H9 (cell line): Measurements from ENCODE around the gene SPATA22. TPM values are rescaled to one million over a fixed set of nuclear protein-coding genes. Genes with fewer than 3 reads are reported as not detected.
"Not testable (repeated sequence)": the region's sequence is repeated elsewhere in the genome, so short reads cannot be mapped to it uniquely, and the experiment has no call there.

Experiments
- DNase-seq: peaks from one replicate; pipeline ENCODE4 v3.0.0-alpha.2; 2017
- H2AFZ ChIP-seq: one replicate; pipeline ENCODE4 v1.6.1; 2013; ENCODE audit warnings: mild to moderate bottlenecking, low read length, control low read depth, moderate library complexity
- H2AK5ac ChIP-seq: 2 replicates; pipeline ENCODE4 v1.6.1; 2013; ENCODE audit warnings: low read length, control low read depth, mixed read lengths; ENCODE audit not compliant: insufficient read length
- H2BK120ac ChIP-seq: one replicate; pipeline ENCODE4 v1.6.1; 2013; ENCODE audit warnings: low read depth, mild to moderate bottlenecking, low read length, control low read depth, inconsistent platforms; ENCODE audit not compliant: poor library complexity, severe bottlenecking
- H2BK12ac ChIP-seq: 2 replicates; pipeline ENCODE4 v1.6.1; 2013; ENCODE audit warnings: low read length, control low read depth, mixed read lengths, low read depth; ENCODE audit not compliant: insufficient read length
- H2BK15ac ChIP-seq: 2 replicates; pipeline ENCODE4 v1.6.1; 2013; ENCODE audit warnings: low read depth, low read length, control low read depth
- H2BK20ac ChIP-seq: one replicate; pipeline ENCODE4 v1.6.1; 2013; ENCODE audit warnings: low read depth, mild to moderate bottlenecking, low read length, control low read depth, inconsistent platforms; ENCODE audit not compliant: poor library complexity, severe bottlenecking
- H2BK5ac ChIP-seq: 2 replicates; pipeline ENCODE4 v1.6.1; 2013; ENCODE audit warnings: low read length, control low read depth, mixed read lengths; ENCODE audit not compliant: insufficient read length
- H3K14ac ChIP-seq: 2 replicates; pipeline ENCODE4 v1.6.1; 2013; ENCODE audit warnings: low read length, control low read depth; ENCODE audit not compliant: insufficient read depth
- H3K18ac ChIP-seq: 2 replicates; pipeline ENCODE4 v1.6.1; 2013; ENCODE audit warnings: low read depth, mild to moderate bottlenecking, mixed read lengths, low read length, control low read depth; ENCODE audit not compliant: insufficient read length
- H3K23ac ChIP-seq: 2 replicates; pipeline ENCODE4 v1.6.1; 2013; ENCODE audit warnings: low read length, control low read depth, mixed read lengths, low read depth; ENCODE audit not compliant: insufficient read length
- H3K23me2 ChIP-seq: 2 replicates; pipeline ENCODE4 v1.6.1; 2013; ENCODE audit warnings: low read depth, mild to moderate bottlenecking, mixed read lengths, low read length, control low read depth; ENCODE audit not compliant: insufficient read length, poor library complexity, severe bottlenecking
- H3K27ac ChIP-seq: 2 replicates; pipeline ENCODE4 v1.5.1; 2013; ENCODE audit warnings: low read length, control low read depth, mixed read lengths, low read depth; ENCODE audit not compliant: insufficient read length
- H3K27me3 ChIP-seq: 2 replicates; pipeline ENCODE4 v1.6.1; 2013; ENCODE audit warnings: low read length, control low read depth, inconsistent platforms; ENCODE audit not compliant: insufficient read depth
- H3K4ac ChIP-seq: 2 replicates; pipeline ENCODE4 v1.6.1; 2013; ENCODE audit warnings: low read depth, mild to moderate bottlenecking, control low read depth, inconsistent platforms, low read length, moderate library complexity
- H3K4me1 ChIP-seq: 2 replicates; pipeline ENCODE4 v1.6.1; 2013; ENCODE audit warnings: low read length, control low read depth, inconsistent platforms; ENCODE audit not compliant: insufficient read depth
- H3K4me2 ChIP-seq: 2 replicates; pipeline ENCODE4 v1.6.1; 2013; ENCODE audit warnings: low read length, control low read depth, mixed read lengths; ENCODE audit not compliant: insufficient read length, insufficient read depth
- H3K56ac ChIP-seq: 2 replicates; pipeline ENCODE4 v1.6.1; 2013; ENCODE audit warnings: low read depth, mild to moderate bottlenecking, mixed read lengths, low read length, control low read depth; ENCODE audit not compliant: insufficient read length
- H3K79me1 ChIP-seq: 2 replicates; pipeline ENCODE4 v1.6.1; 2013; ENCODE audit warnings: low read depth, mild to moderate bottlenecking, moderate library complexity, low read length, control low read depth, inconsistent platforms; ENCODE audit not compliant: insufficient read depth, poor library complexity, severe bottlenecking
- H3K79me2 ChIP-seq: 2 replicates; pipeline ENCODE4 v1.6.1; 2013; ENCODE audit warnings: low read length, control low read depth, inconsistent platforms; ENCODE audit not compliant: insufficient read depth
- H3K9ac ChIP-seq: 2 replicates; pipeline ENCODE4 v1.6.1; 2013; ENCODE audit warnings: low read length, control low read depth, mixed read lengths; ENCODE audit not compliant: insufficient read length; ENCODE audit errors: extremely low read depth
- H3K9me3 ChIP-seq: one replicate; pipeline ENCODE4 v1.6.1; 2013; ENCODE audit warnings: low read depth, low read length, inconsistent platforms; ENCODE audit not compliant: control insufficient read depth
- H3T11ph ChIP-seq: one replicate; pipeline ENCODE4 v1.6.1; 2013; ENCODE audit warnings: mild to moderate bottlenecking, low read length, control low read depth, inconsistent platforms
- H4K20me1 ChIP-seq: one replicate; pipeline ENCODE4 v1.6.1; 2013; ENCODE audit not compliant: control insufficient read depth, insufficient read length, insufficient read depth
- H4K5ac ChIP-seq: 2 replicates; pipeline ENCODE4 v1.6.1; 2013; ENCODE audit warnings: low read depth, mild to moderate bottlenecking, mixed read lengths, low read length, control low read depth; ENCODE audit not compliant: insufficient read length
- H4K8ac ChIP-seq: replicated peaks from 2 replicates; pipeline ENCODE4 v1.6.1; 2013; ENCODE audit warnings: low read length, control low read depth, mixed read lengths, low read depth; ENCODE audit not compliant: insufficient read length
- H4K91ac ChIP-seq: 2 replicates; pipeline ENCODE4 v1.6.1; 2013; ENCODE audit warnings: low read depth, mild to moderate bottlenecking, moderate library complexity, mixed read lengths, low read length, control low read depth; ENCODE audit not compliant: insufficient read length
- H3K27ac Mint-ChIP-seq, 3 experiments: 2 replicates in 2 of 3; 3 replicates in 1 of 3; pipeline ENCODE4 v1.8.0; 2020 to 2021; ENCODE audit warnings: mixed read lengths in 3 of 3, mild to moderate bottlenecking in 1 of 3, moderate library complexity in 1 of 3
- H3K27me3 Mint-ChIP-seq: 2 replicates; pipeline ENCODE4 v1.8.0; 2021; ENCODE audit warnings: low read depth, mild to moderate bottlenecking, moderate library complexity, mixed read lengths
- H3K36me3 Mint-ChIP-seq, 3 experiments: 2 replicates in 2 of 3; 3 replicates in 1 of 3; pipeline ENCODE4 v1.8.0; 2020 to 2021; ENCODE audit warnings: low read depth in 3 of 3, mixed read lengths in 3 of 3; ENCODE audit not compliant: insufficient read depth in 1 of 3
- H3K4me1 Mint-ChIP-seq, 2 experiments: 2 replicates each; pipeline ENCODE4 v1.8.0; 2020; ENCODE audit warnings: mixed read lengths in 2 of 2
- H3K4me3 Mint-ChIP-seq, 2 experiments: 2 replicates in 1 of 2; 3 replicates in 1 of 2; pipeline ENCODE4 v1.8.0; 2020 to 2021; ENCODE audit warnings: mild to moderate bottlenecking in 2 of 2, mixed read lengths in 2 of 2, moderate library complexity in 1 of 2
- H3K9me3 Mint-ChIP-seq, 2 experiments: 2 replicates in 1 of 2; 3 replicates in 1 of 2; pipeline ENCODE4 v1.8.0; 2020; ENCODE audit warnings: mild to moderate bottlenecking in 2 of 2, mixed read lengths in 2 of 2, moderate library complexity in 1 of 2
- CTCF ChIP-seq: fragments of 200-600 bp; sonication (generic); conservative IDR thresholded peaks from 3 replicates; pipeline ENCODE4 v1.8.0; 2021; ENCODE audit warnings: antibody characterized with exemption, mild to moderate bottlenecking
- WGBS: extraction: QIAGEN DNeasy Blood & Tissue Kit; methylation state at CpG from one replicate; pipeline ENCODE4 v1.1.7; 2013; ENCODE audit warnings: missing lambda C conversion rate, low lambda C conversion rate, mixed read lengths; ENCODE audit not compliant: insufficient read length; ENCODE audit errors: extremely low coverage; 5-methylcytosine and 5-hydroxymethylcytosine counted together
- total RNA-seq: library from RNA; stranded (reverse); gene quantifications from 2 replicates; pipeline ENCODE4 v1.2.1, GENCODE V29; 2021

SPATA22 gene
- total RNA-seq, 1 experiment from 2014 or later = not detected

- Histone ChIP-seq H3K79me2 (no peaks in the 10 kb centered on the region), H3K9me3 (peaks cover 41% of the 10 kb centered on the region), H3K23ac (no peak within 1 kb of the TSS), H3K23me2 (no peaks in the 10 kb centered on the region), H3K14ac (no peak within 1 kb of the TSS), H2BK5ac (no peak within 1 kb of the TSS), H3K79me1 (no peaks in the 10 kb centered on the region), H2AK5ac (no peak within 1 kb of the TSS), H2BK12ac (no peak within 1 kb of the TSS), H3K4me2 (no peak within 1 kb of the TSS), H2BK20ac (no peak within 1 kb of the TSS), H3T11ph (no peak within 1 kb of the TSS), H4K5ac (no peak within 1 kb of the TSS), H3K18ac (no peak within 1 kb of the TSS), H3K27me3 (no peaks in the 10 kb centered on the region; the same call in 1 of the 2 replicates), H4K8ac (no peak within 1 kb of the TSS), H2AFZ (no peak within 1 kb of the TSS), H3K4me1 (no peaks in the 10 kb centered on the region), H4K20me1 (no peaks in the 10 kb centered on the region), H4K91ac (no peak within 1 kb of the TSS), H3K9ac (no peak within 1 kb of the TSS), H2BK120ac (no peak within 1 kb of the TSS), H3K4ac (no peak within 1 kb of the TSS), H3K56ac (no peak within 1 kb of the TSS), H3K27ac (no peak within 1 kb of the TSS), H2BK15ac (no peak within 1 kb of the TSS)
- H3K36me3 Mint-ChIP-seq = peaks cover 4 to 34% (median 15%) of the 10 kb centered on the region in 3 experiments; a peak in 6 of 7 replicates
- TF ChIP-seq CTCF = no peak
- no peaks in the 10 kb centered on the region for H3K4me1 Mint-ChIP-seq
- WGBS = no CpG with 5 or more reads among the region's 3 CpGs
- H3K27me3 Mint-ChIP-seq = peaks cover 3% of the 10 kb centered on the region; the same call in 1 of the 2 replicates
- no peak within 1 kb of the TSS; a peak in 1 of 7 replicates for H3K27ac Mint-ChIP-seq
- H3K4me3 Mint-ChIP-seq = no peak within 1 kb of the TSS
- peaks cover 54 to 74% of the 10 kb centered on the region in 2 experiments for H3K9me3 Mint-ChIP-seq
- DNase-seq = no peak
Measured at GRCh38 chr17:3411070-3411469, 60.5 kb downstream of the SPATA22 start, which contains the start of gene OR3A3. OR3A3 (plus strand) TSS chr17:3411370.

DNA sequence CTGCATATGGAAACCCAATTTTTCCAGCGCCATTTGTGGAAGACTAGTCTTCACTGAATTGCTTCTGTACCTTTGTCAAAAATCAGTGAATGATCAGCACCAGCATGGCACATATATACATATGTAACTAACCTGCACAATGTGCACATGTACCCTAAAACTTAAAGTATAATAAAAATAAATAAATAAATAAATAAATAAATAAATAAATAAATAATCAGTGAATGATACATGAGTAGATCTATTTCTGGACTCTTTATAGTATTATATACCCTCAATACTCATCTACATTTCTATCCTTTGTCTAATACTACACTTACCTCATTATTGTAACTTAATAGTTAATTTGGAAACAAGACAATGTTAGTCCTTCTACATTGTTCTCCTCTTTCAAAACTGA lies 67.8 kb downstream of the SPATA22 start:
- H2BK120ac ChIP-seq, H3K4ac ChIP-seq, H3K4me1 ChIP-seq, H3K23me2 ChIP-seq, H4K20me1 ChIP-seq, H2BK12ac ChIP-seq, H2BK5ac ChIP-seq, H3K23ac ChIP-seq, H2BK20ac ChIP-seq, H3K14ac ChIP-seq, H4K91ac ChIP-seq, H2AK5ac ChIP-seq, H3K18ac ChIP-seq, H3K4me2 ChIP-seq, H3K9ac ChIP-seq, H3K4me3 Mint-ChIP-seq, H3T11ph ChIP-seq, H3K4me1 Mint-ChIP-seq, H3K56ac ChIP-seq, H2AFZ ChIP-seq, H2BK15ac ChIP-seq, H3K79me1 ChIP-seq, DNase-seq, H4K8ac ChIP-seq, H3K27ac ChIP-seq, H3K79me2 ChIP-seq, H3K27ac Mint-ChIP-seq, H3K27me3 Mint-ChIP-seq, H4K5ac ChIP-seq, H3K27me3 ChIP-seq: not testable (repeated sequence)
- Mint-ChIP-seq H3K36me3 (peaks cover 2 to 25% (median 5%) of the 10 kb centered on the region in 3 experiments; a peak in 4 of 7 replicates), H3K9me3 (peaks cover 70 to 89% of the 10 kb centered on the region in 2 experiments)
- WGBS = no CpG with 5 or more reads among the region's 1 CpG
- peaks cover 43% of the 10 kb centered on the region for H3K9me3 ChIP-seq
